ENCODE measurements around the gene CARD6.

GRCh38 chr5:40827188-40827977 is 13.8 kb upstream of the CARD6 start:
- TF ChIP-seq, protein P1, sequence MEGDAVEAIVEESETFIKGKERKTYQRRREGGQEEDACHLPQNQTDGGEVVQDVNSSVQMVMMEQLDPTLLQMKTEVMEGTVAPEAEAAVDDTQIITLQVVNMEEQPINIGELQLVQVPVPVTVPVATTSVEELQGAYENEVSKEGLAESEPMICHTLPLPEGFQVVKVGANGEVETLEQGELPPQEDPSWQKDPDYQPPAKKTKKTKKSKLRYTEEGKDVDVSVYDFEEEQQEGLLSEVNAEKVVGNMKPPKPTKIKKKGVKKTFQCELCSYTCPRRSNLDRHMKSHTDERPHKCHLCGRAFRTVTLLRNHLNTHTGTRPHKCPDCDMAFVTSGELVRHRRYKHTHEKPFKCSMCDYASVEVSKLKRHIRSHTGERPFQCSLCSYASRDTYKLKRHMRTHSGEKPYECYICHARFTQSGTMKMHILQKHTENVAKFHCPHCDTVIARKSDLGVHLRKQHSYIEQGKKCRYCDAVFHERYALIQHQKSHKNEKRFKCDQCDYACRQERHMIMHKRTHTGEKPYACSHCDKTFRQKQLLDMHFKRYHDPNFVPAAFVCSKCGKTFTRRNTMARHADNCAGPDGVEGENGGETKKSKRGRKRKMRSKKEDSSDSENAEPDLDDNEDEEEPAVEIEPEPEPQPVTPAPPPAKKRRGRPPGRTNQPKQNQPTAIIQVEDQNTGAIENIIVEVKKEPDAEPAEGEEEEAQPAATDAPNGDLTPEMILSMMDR (CRISPR knock-in tag; IDR thresholded peaks at IDR 0.05): no peak
- TF ChIP-seq ZNF274 (CRISPR knock-in tag; IDR thresholded peaks at IDR 0.05) (no peak), FOXK2 (IDR thresholded peaks at IDR 0.05) (no peak)
- TF ChIP-seq, protein P2, sequence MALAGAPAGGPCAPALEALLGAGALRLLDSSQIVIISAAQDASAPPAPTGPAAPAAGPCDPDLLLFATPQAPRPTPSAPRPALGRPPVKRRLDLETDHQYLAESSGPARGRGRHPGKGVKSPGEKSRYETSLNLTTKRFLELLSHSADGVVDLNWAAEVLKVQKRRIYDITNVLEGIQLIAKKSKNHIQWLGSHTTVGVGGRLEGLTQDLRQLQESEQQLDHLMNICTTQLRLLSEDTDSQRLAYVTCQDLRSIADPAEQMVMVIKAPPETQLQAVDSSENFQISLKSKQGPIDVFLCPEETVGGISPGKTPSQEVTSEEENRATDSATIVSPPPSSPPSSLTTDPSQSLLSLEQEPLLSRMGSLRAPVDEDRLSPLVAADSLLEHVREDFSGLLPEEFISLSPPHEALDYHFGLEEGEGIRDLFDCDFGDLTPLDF (CRISPR knock-in tag; IDR thresholded peaks at IDR 0.05): no peak
